HepG2 (cell line): ENCODE data around the gene ALPI. TPM values are rescaled to one million over a fixed set of nuclear protein-coding genes. Genes with fewer than 3 reads are reported as not detected.

Experiments used
- ARID4A ChIP-seq: sonication (generic); formaldehyde crosslinking; IDR thresholded peaks from 2 replicates; pipeline ENCODE4 v1.5.0; 2020; ENCODE audit warnings: mild to moderate bottlenecking, missing genetic modification reagents, borderline replicate concordance
- BATF2 ChIP-seq: sonication (generic); formaldehyde crosslinking; IDR thresholded peaks from 2 replicates; pipeline ENCODE4 v1.8.0; 2022; ENCODE audit warnings: mild to moderate bottlenecking, missing genetic modification reagents, moderate library complexity
- CBX1 ChIP-seq: IDR thresholded peaks from one replicate; pipeline ENCODE4 v1.6.1; 2016; ENCODE audit warnings: antibody characterized with exemption, low read depth
- CREBL2 ChIP-seq: sonication (generic); formaldehyde crosslinking; IDR thresholded peaks from 2 replicates; pipeline ENCODE4 v1.8.1; 2023; ENCODE audit warnings: missing genetic modification reagents, mild to moderate bottlenecking, borderline replicate concordance
- DRAP1 ChIP-seq: IDR thresholded peaks from 2 replicates; pipeline ENCODE4 v1.6.1; 2016; ENCODE audit warnings: missing genetic modification reagents, missing compliant biosample characterization
- FOXK2 ChIP-seq: fragments of 450-650 bp; IDR thresholded peaks from 2 replicates; pipeline ENCODE4 v1.6.1; 2016
- JARID2 ChIP-seq: sonication (generic); formaldehyde crosslinking; IDR thresholded peaks from 2 replicates; pipeline ENCODE4 v1.8.1; 2023; ENCODE audit warnings: missing genetic modification reagents, inconsistent platforms; ENCODE audit not compliant: insufficient replicate concordance
- KDM5A ChIP-seq: fragments of 200-600 bp; sonication (generic); IDR thresholded peaks from 2 replicates; pipeline ENCODE4 v1.7.0; 2018; ENCODE audit warnings: antibody characterized with exemption, mild to moderate bottlenecking, low read length, borderline replicate concordance
- MYC ChIP-seq: sonication (generic); formaldehyde crosslinking; IDR thresholded peaks from 2 replicates; pipeline ENCODE4 v1.9.0; 2021; ENCODE audit warnings: missing genetic modification reagents, borderline replicate concordance
- NFE2L1 ChIP-seq: sonication (generic); formaldehyde crosslinking; IDR thresholded peaks from 2 replicates; pipeline ENCODE4 v1.4.0; 2020; ENCODE audit warnings: missing genetic modification reagents, mild to moderate bottlenecking, borderline replicate concordance
- PHF21A ChIP-seq: sonication (generic); formaldehyde crosslinking; IDR thresholded peaks from 2 replicates; pipeline ENCODE4 v1.5.0; 2020; ENCODE audit warnings: mild to moderate bottlenecking, missing genetic modification reagents
- RNF2 ChIP-seq: fragments of 450-650 bp; conservative IDR thresholded peaks from 2 replicates; pipeline ENCODE4 v1.6.1; 2016; ENCODE audit warnings: low read depth
- SOX5 ChIP-seq: IDR thresholded peaks from 2 replicates; pipeline ENCODE4 v1.6.1; 2016; ENCODE audit warnings: borderline replicate concordance
- SUZ12 ChIP-seq: fragments of 150-350 bp; IDR thresholded peaks from 2 replicates; pipeline ENCODE4 v1.6.1; 2014; ENCODE audit warnings: low read depth, low read length
- TARDBP ChIP-seq: sonication (generic); formaldehyde crosslinking; IDR thresholded peaks from 2 replicates; pipeline ENCODE4 v1.8.0; 2022; ENCODE audit warnings: mild to moderate bottlenecking, missing genetic modification reagents
- TEAD2 ChIP-seq: sonication (generic); formaldehyde crosslinking; IDR thresholded peaks from 2 replicates; pipeline ENCODE4 v1.9.0; 2021; ENCODE audit warnings: missing genetic modification reagents
- XRCC5 ChIP-seq: fragments of 200-400 bp; formaldehyde crosslinking; optimal IDR thresholded peaks from 2 replicates; pipeline ENCODE3; 2017; ENCODE audit warnings: mild to moderate bottlenecking, low read length
- ZC3H4 ChIP-seq: sonication (generic); formaldehyde crosslinking; IDR thresholded peaks from 2 replicates; pipeline ENCODE4 v1.4.0; 2020; ENCODE audit warnings: missing genetic modification reagents, borderline replicate concordance
- ZNF460 ChIP-seq: sonication (generic); formaldehyde crosslinking; IDR thresholded peaks from 2 replicates; pipeline ENCODE4 v1.5.1; 2020; ENCODE audit warnings: missing genetic modification reagents, mild to moderate bottlenecking, borderline replicate concordance
- ZNF687 ChIP-seq: sonication (generic); formaldehyde crosslinking; IDR thresholded peaks from 2 replicates; pipeline ENCODE4 v1.5.1; 2020; ENCODE audit warnings: mild to moderate bottlenecking, missing genetic modification reagents, moderate library complexity
- ZNF768 ChIP-seq: sonication (generic); formaldehyde crosslinking; IDR thresholded peaks from 2 replicates; pipeline ENCODE4 v1.4.0; 2020; ENCODE audit warnings: missing genetic modification reagents
- polyA plus RNA-seq, 8 experiments: library from polyadenylated mRNA; depleted of rRNA in 3 of 8; stranded (reverse) in 7 of 8; unstranded in 1 of 8; fragments of >200 nt; fragmentation: Illumina TruSeq in 4 of 8; extraction: Trizol in 4 of 8; gene quantifications; 2 replicates each; pipeline versions ENCODE4 v1.2.1 to v1.2.3, GENCODE V29; 2011 to 2016; ENCODE audit warnings: low read depth in 4 of 8, missing spikeins in 1 of 8, mixed read lengths in 1 of 8; ENCODE audit not compliant: insufficient read depth in 1 of 8
- total RNA-seq, 5 experiments: library from RNA; depleted of rRNA; stranded (reverse); fragments of >200 nt; fragmentation: Illumina TruSeq; extraction: Trizol; gene quantifications; 2 replicates each; pipeline ENCODE4 v1.2.3, GENCODE V29; 2016; ENCODE audit warnings: low read depth in 1 of 5

ALPI gene
- total and polyA plus RNA-seq, 2 of the 13 experiments (the other 11 are each of a cell fraction or from before 2014, with no cell fraction given), result not detected

- TF ChIP-seq SOX5 (CRISPR knock-in tag) (no peak), BATF2 (no peak), MYC (CRISPR knock-in tag) (peak; percentile 85), ZNF460 (CRISPR knock-in tag) (no peak), NFE2L1 (CRISPR knock-in tag) (peak; percentile 98), ZC3H4 (no peak), KDM5A (no peak), TARDBP (CRISPR knock-in tag) (no peak), ARID4A (CRISPR knock-in tag) (peak; percentile 8; the same call in 1 of the 2 replicates), CBX1 (peak; percentile 65), XRCC5 (no peak), ZNF687 (CRISPR knock-in tag) (peak; percentile 59), JARID2 (CRISPR knock-in tag) (no peak), PHF21A (CRISPR knock-in tag) (no peak), SUZ12 (no peak), DRAP1 (CRISPR knock-in tag) (no peak), FOXK2 (no peak), RNF2 (no peak), TEAD2 (CRISPR knock-in tag) (no peak), ZNF768 (CRISPR knock-in tag) (peak; percentile 100), CREBL2 (CRISPR knock-in tag) (no peak)
These were observed 11.4 kb upstream of the ALPI start (continued) for GRCh38 chr2:232444409-232445148.
